Stomach (tissue), 4 donors: Measurements from ENCODE around the gene LZIC.

ENCODE experiments used
- CTCF ChIP-seq, 7 experiments: fragments of 450-650 bp in 4 of 7; fragments of 200-600 bp in 3 of 7; sonication (generic) in 3 of 7; IDR thresholded peaks; one replicate each; pipeline ENCODE4 v1.5.1; 2016 to 2019; ENCODE audit warnings: antibody characterized with exemption in 7 of 7, control low read depth in 2 of 7, mild to moderate bottlenecking in 1 of 7
- POLR2A ChIP-seq, 4 donors: fragments of 450-650 bp; IDR thresholded peaks; one replicate each; pipeline ENCODE4 v1.6.1; 2016; ENCODE audit warnings: antibody characterized with exemption in 4 of 4, control low read depth in 2 of 4, mild to moderate bottlenecking in 1 of 4, moderate library complexity in 1 of 4

GRCh38 chr1:9946315-9946714, 3.1 kb upstream of the LZIC start:
- no peak for TF ChIP-seq POLR2A (IDR thresholded peaks at IDR 0.05)
- TF ChIP-seq CTCF (IDR thresholded peaks at IDR 0.05): no peak
